ENCODE measurements around the gene NDUFS3.

Gene NDUFS3

GRCh38 chr11:47589977-47590861, 11.3 kb downstream of the NDUFS3 start:
- no peak for DNase-seq (ENCODE audit: low read depth in 2 of 2)

GRCh38 chr11:47591764-47592163, 12.9 kb downstream of the NDUFS3 start:
- no peak for DNase-seq (ENCODE audit: low read depth in 2 of 2)

DNA sequence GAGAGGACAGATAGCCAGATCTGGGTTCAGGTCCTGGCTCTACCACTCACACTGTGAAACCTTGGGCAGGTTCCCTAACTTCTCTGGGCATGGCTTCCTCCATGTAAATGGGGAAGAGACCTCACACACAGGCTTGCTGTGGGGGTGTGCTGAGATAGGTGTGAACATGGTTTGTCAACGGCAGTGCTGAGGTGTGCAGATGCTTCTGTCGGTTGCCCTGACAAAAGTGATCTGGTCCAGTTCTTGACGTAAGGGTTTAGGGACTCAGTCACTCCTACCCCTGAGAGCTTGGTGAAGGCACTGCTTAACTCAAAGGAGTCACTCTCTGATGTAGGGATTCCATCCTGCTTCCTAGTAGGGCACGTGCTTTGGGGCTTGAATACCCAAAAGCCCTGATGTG, 13.4 kb downstream of the NDUFS3 start:
- no peak for DNase-seq (ENCODE audit: low read depth in 2 of 2)

DNA sequence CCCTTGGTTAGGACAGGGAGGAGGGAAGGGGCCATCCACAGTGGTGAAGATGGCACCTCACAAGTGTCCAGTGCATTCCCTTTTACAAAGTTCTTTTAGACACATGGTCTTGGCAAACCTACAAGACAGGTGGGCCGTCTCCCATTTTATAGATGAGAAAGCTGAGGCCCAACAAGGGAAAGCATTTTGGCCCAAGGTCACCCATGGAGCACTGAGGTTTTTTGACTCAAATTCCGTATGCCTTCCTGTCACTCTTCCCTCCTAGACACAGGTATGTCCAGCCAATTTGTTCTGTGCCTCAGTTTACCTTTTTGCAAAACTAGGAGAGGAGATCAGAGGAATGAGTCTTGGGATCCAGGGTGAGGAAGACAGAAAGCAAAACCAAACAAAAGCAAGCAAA, 14.1 kb downstream of the NDUFS3 start:
- no peak for DNase-seq (ENCODE audit: low read depth in 2 of 2)

- no peak for DNase-seq (ENCODE audit: low read depth in 2 of 2)
Observed at GRCh38 chr11:47593492-47593933, 14.6 kb downstream of the NDUFS3 start.

GRCh38 chr11:47593934-47594855, 15.3 kb downstream of the NDUFS3 start, which contains the start of gene C1QTNF4:
TSS of gene C1QTNF4 (minus strand) at chr11:47594411. CDS start at chr11:47590810, 3,601 bp downstream.
- DNase-seq (ENCODE audit: low read depth in 2 of 2): no peak

- DNase-seq (ENCODE audit: low read depth in 2 of 2): no peak
Observed at GRCh38 chr11:47595029-47595428, 16.2 kb downstream of the NDUFS3 start.

GRCh38 chr11:47595967-47596366, 17.1 kb downstream of the NDUFS3 start:
- no peak for DNase-seq (ENCODE audit: low read depth in 2 of 2)

- no peak for DNase-seq (ENCODE audit: low read depth in 2 of 2)
Observed at GRCh38 chr11:47599902-47600301, 21.0 kb downstream of the NDUFS3 start.

GRCh38 chr11:47603295-47603694, 24.4 kb downstream of the NDUFS3 start:
- no peak for DNase-seq (ENCODE audit: low read depth in 2 of 2)

DNA sequence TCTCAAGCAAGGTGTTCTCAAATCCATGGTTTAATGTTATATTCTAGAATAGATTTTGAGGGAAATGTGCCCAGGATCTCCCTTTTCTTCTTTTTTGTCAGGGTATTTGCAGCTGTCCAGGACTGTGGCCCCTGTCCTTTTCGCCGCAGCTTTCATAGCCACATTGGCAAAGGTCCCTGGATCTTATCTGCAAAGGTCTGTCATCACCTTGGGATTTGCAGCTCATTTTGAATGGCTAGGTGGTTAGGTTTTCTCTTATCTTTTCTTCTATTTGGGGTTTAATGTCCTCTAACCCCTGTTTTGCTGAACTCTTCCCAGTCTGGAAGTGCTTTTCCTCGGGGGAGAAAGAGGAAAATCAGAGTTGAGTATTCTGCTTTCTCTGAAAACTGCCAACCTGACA, 27.0 kb downstream of the NDUFS3 start:
- DNase-seq (ENCODE audit: low read depth in 2 of 2): no peak

- DNase-seq (ENCODE audit: low read depth in 2 of 2): no peak
Observed at GRCh38 chr11:47606731-47607130, 27.9 kb downstream of the NDUFS3 start.

- DNase-seq (ENCODE audit: low read depth in 2 of 2): no peak
Observed at GRCh38 chr11:47607380-47607779, 28.5 kb downstream of the NDUFS3 start.

DNA sequence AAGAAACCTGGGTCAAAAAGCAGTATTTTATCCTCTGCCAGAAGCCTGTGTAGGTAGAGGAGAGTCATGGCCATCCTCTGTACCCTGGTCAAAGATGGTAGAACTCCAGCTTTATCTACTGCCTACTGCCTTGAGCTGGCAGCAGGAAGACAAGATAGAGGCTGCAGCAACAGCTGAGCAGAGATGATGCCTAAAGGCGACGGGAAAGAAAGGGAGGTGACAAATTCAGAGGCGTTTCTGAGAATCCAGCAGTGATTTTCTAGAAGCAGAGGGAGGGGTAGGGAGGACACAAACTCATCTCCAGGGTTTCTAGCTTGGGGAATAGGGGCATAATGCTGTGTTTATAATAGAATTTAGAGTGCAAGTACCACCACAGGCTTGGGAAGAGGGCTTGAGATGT, 30.8 kb downstream of the NDUFS3 start:
- no peak for DNase-seq (ENCODE audit: low read depth in 2 of 2)

DNA sequence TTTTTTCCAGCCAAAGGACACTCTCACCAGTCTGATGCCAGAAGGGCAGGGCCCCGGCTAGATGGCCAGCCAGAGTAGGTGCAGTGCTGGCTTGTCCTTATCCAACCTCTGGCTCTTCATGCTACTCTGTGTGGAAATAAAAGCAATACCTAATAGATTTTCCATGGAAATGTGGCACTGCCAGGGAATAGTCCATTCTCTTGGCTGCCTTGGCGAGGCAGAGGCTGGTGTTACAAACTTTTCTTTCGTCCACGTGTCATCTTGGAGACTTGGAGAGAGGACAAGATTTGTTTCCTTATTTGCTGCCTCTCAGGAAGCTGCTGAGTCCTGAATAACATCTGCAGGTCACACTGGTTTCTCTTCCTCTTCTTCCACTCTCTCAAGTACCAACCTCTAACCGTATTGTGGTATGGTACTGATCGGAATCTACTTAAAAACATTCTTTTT, 32.5 kb downstream of the NDUFS3 start:
- DNase-seq (ENCODE audit: low read depth in 2 of 2): no peak

DNA sequence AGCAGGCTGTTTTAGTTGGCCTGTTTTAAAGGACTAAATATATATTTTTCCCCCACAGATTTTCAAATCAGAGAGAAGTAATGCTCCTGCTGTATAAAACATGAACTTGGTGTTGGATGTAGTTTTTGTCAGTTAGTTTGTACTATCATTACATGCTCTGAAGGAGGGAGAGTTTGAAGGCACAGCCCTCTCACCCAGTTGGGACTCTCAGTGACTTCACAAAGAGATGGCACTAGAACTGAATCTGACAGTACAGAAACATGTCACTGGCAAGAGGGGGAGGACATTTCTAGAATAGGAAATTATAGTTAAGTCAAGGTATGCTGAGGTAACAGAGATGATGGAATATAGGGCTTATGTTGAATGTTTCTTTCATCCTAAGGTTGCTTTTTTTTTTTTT, 36.4 kb downstream of the NDUFS3 start:
- DNase-seq (ENCODE audit: low read depth in 2 of 2): no peak

DNA sequence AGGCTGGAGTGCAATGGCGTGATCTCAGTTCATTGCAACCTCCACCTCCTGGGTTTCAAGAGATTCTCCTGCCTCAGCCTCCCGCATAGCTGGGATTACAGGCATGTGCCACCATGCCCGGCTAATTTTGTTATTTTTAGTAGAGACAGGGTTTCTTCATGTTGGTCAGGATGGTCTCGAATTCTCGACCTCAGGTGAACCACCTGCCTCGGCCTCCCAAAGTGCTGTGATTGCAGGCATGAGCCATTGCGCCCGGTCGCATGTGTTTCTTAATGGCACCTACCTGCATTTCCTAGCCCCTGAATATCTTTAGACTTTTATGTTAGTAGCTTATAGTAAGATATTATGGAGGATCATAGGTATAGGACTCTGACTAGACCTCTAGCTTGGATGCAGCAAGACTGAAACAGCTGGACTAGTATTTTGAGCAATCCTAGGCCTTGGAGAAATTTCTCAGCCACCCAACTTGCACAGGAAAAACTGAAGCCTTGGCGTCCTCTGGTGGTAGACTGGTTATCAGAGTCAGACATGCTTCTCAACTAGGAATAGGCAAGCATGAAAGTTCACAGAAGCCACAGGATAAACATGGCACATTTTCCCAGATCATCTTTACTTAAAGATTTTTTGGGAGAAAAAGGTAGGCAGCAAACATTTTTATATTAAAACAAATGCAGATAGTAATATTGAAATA, 38.0 kb downstream of the NDUFS3 start:
- DNase-seq (ENCODE audit: low read depth in 2 of 2): no peak

DNA sequence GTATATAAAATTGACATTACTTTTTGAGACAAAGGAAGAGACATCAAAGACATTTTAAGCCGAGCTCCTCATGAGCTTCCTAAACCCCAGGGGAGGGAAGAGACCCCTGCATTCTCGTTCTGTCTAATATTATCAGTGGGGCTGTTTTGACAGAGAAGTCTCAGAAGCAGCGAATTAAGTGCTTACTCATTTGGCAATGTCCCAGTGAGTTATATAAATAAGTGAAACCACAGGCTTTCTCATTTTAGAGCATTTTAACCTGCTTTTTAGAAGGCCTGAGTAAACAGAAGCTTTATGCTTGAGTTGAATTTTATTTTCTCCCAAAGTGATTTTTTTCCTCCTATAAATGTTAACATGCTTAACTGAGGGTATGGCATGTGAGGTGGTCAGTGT, 38.5 kb downstream of the NDUFS3 start:
- DNase-seq (ENCODE audit: low read depth in 2 of 2): no peak

DNA sequence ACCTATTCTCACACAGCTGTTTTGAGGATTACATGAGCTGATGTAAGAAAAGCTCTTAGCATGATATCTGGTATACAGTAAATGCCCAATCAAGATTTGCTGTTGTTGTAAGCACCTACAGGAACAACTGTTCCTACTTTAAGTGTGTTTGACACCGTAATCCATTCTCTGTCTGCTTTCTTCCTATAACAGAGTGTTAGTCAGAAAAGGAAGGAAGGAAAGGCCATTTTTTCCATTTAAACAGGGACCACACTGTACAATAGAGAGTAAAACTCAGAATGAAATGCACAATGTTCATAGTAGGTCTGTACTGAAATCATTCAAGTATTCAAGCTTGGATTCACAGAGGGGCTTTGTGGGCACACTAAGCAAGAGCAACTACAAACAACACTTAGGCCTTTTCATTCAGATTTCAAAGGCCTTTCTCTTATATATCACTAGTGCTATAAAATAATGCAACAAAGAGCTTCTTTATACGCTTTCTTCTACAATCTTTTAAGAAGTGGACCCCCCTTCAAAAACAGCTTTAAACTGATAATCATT, 42.0 kb downstream of the NDUFS3 start:
- no peak for DNase-seq (ENCODE audit: low read depth in 2 of 2)

DNA sequence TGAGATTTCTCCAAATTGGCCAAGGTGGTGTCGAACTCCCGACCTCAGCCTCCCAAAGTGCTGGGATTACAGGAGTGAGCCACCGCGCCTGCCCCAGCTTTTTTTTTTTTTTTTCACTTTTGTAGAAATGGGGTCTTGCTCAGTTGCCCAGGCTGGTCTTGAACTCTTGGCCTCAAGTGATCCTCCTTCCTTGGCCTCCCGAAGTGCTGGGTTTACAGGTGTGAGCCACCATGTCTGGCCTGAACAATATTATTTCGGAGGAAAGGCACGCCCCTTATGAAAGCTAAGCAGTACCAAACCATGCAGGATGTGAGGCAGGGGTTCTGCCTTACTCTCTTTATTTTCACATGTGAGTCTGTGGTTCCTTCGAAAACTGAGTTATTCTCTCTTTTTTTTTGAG, 47.4 kb downstream of the NDUFS3 start:
- DNase-seq (ENCODE audit: low read depth in 2 of 2): no peak

- no peak for DNase-seq (ENCODE audit: low read depth in 2 of 2)
Observed at GRCh38 chr11:47628026-47628425, 49.2 kb downstream of the NDUFS3 start.

DNA sequence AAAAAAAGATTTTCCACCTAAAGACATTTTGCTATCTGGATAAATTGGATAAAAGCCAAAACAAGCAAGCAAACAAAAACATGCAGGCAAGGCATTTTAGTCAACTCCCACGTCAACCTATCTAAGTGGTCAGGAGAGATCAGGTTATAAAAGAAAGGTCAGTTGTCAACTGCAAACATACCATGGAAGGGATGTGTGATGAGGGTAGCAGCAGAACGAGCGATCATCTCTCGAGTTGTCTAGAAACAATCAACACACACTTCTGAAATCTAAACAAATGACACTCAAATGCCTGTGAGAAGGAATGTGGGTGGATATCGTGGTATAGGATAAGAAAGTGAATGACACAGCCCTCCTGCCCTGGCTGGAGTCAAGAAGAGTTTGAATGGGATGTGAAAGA, 52.6 kb downstream of the NDUFS3 start:
- DNase-seq (ENCODE audit: low read depth in 2 of 2): no peak
